HS-27A (cell line): Measurements from ENCODE around the gene SAXO1.

ENCODE experiments used
- DNase-seq: peaks from one replicate; pipeline ENCODE4 v3.0.0-alpha.2; 2012; ENCODE audit warnings: low read depth, missing footprints

The SAXO1 gene

DNA sequence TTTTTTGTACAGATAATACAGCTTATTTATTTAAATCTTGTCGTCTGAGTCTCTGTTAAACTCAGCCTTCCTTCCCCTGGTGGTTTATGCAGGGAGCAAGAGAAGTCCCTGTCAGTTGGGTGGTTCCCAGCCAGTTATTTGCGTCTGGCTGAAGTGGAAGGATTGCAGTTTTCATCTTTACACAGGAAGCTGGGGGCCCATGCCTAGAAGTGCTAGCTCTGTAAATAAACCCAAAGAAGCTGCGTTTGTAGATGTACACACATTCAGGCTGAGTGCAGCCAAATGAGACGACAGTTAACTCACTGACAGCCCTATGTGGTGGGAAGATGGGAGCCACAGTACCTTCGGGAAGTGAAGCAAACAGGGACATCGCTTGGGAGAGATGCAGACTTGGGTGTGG, 122.1 kb downstream of the SAXO1 start:
- DNase-seq, result no peak

DNA sequence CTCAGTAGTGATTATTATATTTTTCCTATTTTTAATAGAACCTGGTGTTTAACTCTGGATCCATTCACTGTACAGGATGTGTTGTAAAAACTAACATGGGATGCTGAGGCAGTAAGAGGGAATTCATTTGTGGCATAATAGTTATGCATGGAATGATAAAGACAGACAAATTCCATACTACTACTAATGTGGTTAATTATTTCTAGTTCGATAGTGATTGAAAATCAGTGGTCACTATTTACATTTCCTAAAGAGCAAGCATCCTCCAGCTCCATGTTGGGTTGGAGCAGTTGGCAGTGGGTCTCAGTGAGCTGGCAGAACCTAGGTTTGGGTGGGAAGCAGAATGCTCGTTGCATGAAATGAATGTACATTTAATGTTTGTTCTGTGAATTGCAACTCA, 122.6 kb downstream of the SAXO1 start:
- no peak for DNase-seq

DNA sequence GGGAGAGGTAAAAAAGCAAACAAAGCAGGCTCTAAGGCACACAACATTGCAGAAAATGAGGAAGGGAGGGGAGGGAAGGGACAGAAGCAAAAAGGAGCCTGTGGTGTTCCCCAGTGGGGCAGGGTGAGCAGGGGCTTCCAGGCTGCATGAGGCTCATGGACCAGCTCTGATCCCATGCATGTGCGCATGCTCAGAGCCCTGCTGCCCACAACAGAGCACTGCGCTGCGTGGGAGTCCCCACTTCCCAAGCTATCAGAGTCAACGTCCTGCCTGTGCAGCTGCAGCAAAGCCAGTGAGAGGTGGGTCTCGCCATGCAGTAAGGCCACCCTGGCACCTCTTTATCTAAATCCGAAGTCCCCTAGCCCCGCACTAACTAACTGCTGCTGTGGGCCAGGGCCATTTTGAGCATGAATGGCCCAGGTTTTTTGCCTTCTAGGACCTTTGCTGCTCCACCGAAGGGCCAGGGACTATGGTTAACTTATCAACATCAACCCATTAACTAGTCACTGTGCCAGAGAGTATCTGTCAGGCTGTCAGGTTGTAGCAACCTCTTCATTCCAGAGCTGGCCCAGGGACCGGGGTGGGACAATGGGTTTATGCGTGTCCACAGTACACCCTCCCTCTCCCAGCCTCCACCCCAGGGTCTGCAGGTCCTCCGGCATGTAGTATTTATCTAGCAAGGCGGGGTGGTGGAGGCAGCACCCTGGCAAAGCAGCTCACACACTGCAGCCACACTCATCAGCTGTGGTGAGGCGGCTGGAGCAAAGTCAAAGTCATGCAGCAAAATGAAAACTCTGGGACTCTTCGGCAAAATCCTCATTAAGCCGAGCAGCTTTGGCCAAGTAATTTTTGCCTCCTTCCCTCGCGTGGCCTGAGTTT, 123.6 kb downstream of the SAXO1 start:
- DNase-seq, result no peak

DNA sequence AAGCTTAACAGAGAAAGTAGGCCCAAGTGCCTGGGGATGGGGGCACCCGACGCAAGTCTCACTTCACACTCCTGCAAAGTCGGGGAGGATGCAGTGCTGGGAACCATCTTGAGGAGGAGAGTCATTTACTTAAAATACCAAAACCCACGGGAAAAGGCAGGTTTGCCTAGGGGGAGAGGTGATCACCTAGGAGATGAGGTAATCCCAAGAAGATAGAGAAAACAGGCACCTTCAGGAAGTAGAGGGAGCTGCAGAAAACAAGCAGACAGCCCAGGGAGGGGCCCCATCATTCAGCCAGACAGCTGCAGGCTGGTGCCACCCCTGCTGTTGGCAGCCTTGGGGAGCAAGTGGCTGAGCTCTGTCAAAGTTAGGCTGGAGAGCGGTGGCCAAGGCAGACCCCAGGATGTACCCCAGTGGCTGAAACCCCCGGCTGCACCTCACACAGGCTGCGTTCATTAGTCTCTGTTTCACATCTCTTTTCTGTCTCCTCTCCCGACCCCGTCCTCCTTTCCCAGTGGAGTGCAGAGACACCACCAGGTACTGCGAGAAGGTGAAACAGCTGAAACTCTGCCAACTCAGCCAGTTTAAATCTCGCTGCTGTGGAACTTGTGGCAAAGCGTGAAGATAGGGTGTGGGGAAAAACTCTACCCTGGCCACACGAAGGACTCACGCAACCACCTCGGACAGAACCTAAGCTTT, 124.9 kb downstream of the SAXO1 start:
- no peak for DNase-seq

DNA sequence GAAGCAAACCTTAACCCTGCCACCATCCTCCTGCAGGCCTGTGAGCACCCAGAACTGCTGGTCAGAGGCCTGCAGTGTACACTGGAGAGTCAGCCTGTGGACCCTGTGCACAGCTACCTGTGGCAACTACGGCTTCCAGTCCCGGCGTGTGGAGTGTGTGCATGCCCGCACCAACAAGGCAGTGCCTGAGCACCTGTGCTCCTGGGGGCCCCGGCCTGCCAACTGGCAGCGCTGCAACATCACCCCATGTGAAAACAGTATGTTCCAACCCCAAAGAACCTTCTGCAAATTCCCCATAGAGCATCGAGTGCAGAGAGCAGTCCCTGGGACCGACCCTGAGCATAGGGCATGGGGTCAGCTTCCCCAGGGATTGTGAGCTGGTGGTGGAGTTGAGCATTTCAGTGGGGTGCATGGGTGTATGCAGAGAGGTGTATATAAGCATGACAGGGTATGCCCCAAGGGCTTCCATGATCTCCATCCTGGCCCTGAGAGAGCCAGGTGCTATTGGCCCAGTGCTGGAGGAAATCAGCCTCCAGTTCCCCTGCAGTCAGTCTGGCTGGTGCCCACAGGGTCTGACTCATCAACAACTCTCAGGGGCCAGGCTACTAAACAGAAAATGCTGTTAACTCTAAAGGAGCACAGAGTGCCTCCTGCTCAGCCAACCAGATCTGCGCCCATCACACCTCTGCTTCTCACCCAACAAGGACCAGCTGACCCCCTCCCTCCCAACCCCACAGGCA, 126.2 kb downstream of the SAXO1 start:
- DNase-seq, result peak; percentile 14

DNA sequence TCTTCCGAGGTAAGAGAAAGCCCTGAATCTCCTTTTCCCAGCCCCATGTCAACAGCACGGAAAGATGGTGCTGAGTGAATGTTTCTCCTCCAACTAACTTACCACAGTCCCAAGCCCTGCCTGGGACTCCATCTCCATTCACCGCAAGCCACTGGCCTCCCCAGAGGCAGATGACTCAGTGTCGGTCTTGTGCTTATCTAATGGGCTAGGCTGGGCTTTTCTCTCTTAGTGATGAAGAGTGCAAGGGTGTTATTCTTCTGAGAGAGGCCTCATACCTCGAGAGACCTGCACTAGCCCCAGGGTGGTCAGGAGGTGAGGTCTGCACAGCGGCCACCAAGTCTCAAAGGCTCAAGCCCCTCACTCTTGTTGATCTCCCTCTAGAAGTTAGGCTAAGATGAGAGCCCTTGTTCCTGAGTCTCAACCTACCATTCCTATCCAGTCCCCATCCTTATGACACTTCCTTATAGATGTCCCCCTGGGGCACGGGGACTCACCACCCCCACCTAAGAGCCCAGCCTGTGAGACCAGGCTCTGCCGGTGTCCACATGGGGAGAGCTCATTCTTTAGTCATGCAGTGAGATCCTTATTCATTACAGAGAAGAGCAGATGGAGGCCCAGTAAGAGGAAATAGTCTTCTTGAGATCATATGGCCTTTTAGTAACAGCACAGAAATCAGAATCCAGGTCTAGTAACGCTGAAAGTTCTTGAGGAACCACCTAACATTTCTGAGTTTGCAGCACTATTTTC, 127.0 kb downstream of the SAXO1 start:
- DNase-seq, result peak; percentile 70

DNA sequence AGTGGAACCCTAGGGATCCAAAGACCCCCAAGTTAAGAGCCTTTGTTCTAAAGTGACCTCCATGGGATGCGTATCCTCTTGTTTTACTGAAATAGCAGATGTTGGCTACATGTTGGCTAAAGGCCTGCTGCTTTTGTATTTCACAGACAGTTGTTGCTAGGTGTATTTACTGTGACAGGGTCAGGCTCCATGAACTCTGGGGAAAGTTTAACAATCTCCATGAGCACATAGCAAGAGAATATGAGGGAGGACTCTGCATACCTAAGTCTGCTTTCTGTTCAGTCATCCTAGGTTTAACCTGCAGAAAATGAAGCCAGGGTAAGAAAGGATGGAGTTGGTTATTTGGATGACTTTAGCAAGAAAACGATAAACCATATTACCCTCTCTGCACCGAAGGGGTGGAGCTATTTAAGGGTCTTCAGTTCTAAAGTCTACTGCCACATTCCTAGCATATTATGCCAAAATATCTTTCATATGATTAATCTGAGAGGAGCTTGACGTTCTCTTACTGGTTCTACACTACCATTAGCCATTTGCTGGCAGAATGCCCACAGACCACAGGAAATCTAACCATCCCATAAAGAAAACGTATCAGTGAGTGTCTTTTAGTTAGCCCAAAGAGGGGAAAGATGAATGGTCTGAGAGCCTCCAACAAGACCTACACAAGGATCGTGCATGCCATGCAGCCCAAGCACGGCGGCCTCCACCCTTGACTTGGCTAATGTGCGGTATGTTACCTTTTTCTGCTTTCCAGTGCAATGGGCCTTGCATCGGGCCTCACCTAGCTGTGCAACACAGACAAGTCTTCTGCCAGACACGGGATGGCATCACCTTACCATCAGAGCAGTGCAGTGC, 127.8 kb downstream of the SAXO1 start:
- DNase-seq, result peak; percentile 86

DNA sequence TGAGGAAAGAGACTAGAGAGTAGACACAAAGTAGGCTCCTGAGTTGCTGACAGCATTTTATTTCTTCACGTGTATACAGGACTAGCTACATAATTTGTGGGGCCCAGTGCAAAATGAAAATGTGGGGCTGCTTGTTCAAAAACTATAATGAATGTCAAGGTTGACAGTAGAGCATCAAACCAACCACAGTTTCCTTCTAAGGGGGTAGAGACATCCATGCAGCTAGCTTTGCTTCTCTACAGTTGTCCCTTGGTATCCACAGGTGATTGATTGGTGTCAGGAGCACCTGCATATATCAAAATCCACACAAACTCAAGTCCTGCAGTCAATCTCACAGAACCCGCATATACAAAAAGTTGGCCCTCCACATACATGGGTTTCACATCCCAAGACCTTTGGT, 129.6 kb downstream of the SAXO1 start:
- no peak for DNase-seq

DNA sequence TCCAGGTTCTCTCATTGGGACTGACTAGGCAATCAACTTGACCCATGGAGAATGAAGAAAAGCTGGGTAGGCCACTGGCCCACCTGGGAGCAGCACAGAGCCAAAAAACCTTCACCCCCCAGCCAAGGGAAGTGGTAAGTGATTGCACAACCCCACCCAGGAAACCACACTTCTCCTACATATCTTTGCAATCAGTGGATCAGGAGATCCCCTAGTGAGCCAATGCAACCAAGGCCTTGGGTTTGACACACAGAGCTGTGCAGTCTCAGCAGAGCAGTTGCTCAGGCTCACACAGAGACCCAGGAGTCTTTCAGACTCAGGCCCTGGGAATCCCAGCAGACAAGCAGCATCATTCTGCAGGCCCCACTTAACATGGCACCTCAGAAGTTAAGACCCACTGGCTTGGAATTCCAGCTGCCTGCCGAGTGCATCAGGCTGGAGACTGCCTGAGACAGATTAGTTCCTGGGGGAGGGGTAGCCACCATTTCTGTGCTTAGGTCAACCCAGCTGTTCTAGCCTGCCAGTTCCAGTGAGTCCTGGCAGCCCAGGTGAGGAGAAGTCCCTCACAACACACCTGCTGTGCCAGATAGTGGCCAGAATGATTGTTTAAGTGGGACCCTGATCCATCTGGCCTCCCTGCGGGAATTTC, 136.4 kb downstream of the SAXO1 start:
- DNase-seq, result no peak

DNA sequence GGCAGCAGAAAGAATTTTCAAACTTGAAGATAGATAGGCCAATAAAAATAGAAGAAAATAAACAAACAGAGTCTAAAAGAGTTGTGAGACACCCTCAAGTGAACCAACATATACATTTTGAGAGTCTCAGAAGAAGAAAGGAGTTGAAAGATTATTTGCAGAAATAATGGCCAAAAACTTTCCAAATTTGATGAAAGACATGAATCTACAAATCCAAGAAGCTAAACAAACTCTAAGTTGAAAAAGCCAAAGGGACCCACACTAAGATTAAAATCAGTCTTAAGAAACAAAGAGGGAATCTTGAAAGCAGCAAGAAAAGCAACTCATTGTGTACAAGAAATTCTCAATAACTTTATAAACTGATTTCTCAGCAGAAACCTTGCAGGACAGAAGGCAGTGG, 137.0 kb downstream of the SAXO1 start:
- DNase-seq, result no peak

DNA sequence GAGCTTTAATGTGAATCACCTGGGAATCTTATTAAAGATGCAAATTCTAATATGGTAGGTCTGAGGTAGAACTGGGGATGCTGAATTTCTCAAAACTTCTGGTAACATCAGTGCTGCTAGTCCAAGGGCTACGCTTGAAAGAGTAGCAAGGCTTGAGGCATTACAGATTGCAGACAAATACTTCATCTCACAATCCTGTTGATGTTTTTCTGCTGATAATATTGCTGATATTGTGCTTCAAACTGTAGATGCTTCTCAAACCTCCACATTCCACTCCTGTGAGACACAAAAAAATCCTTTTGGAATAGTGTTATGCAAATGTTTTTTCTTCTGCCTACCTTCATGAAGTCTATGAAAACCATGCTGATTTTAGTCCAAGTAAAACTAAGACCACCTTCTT, 139.5 kb downstream of the SAXO1 start:
- DNase-seq, result no peak

DNA sequence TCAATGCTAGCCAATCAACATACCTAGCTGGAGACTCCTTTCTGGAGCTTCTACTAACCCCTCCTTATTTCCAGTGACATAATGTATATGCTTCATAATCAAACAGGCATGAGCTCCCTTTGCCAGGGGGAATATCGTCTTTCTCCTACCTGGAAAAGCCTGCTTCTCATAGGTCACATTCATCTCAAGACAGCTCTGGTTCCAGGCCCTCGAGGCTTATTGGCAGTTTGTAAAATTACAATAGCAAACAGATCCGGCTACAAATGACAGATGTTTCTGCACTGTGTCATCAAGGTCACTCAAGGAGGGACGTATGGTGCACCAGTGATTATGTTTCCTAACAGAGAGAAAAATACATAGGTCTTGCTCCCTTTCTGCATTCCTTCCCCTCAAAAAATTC, 140.0 kb downstream of the SAXO1 start:
- no peak for DNase-seq

DNA sequence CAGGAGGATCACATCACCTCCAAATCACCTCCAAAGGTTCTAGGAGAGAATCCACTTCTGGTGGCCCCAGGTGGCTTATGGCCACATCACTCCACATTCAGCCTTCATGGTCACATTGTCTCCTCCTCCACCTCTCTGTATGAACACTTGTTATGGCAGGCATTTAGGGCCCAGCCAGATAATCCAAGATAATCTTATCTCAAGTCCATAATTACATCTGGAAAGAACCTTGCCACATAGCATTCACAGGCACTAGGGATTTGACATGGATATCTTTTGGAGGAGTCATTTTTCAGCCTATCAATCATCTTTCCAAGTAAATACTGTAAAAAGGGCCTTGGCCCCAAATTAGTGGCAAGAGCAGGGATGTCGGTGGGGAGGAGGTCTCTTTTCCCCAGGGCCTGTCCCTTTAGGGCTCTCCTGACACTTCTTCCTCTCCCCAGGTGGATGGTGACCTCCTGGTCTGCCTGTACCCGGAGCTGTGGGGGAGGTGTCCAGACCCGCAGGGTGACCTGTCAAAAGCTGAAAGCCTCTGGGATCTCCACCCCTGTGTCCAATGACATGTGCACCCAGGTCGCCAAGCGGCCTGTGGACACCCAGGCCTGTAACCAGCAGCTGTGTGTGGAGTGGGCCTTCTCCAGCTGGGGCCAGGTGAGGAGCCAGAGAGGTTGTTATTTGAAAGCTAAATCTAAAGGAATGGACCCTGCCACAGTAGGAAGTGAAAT, 140.9 kb downstream of the SAXO1 start:
- DNase-seq, result no peak

DNA sequence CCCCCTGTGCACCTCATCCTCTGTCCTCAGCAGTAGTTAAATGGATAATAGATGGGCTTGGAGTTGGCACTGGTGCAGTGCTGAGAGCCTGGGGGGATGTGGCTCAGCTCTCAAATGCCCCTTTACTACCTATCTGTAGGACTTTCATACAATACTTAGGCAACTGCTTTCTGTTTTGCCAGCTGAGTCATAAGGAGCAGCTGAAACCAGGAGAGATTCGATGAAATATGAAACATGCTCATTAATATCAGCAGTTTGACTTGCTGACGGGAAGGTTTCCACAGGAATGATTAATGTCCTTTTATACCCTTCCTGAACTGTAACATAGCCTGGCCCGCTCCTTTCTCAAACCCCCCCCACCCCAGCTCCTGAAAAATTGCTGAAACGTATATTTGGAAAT, 142.6 kb downstream of the SAXO1 start:
- DNase-seq, result no peak

DNA sequence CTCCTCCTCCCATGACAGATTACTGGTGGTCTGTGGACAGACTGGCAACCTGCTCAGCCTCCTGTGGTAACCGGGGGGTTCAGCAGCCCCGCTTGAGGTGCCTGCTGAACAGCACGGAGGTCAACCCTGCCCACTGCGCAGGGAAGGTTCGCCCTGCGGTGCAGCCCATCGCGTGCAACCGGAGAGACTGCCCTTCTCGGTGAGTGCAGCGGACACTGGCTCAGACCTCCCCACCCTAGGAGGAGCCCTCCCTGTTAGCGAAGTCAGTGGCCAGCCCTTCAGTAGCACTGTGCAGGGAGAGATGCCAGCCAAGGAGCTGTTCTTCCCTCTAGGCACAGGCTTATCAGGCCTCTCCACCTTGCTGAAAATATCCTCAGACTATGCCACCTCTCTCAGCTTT, 143.5 kb downstream of the SAXO1 start:
- DNase-seq, result no peak

DNA sequence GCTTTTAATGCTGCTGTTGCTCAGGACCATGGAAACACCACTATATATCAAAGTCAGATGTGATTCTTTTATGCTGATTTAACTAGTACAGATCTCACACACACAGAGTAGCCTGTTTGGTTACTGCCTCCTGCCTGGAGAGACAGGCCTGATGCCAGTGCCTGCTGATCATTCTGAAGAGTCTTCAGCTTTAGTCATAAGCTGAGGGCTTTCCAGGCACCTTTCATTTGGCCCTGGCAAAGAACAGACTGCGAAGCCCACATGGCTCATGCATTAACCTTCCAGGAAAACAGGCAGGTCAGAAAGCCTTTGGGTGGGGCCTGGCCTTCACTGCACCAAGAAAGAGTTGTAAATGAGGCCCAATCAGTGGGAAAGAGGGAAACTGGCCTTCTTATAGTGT, 144.7 kb downstream of the SAXO1 start:
- no peak for DNase-seq

DNA sequence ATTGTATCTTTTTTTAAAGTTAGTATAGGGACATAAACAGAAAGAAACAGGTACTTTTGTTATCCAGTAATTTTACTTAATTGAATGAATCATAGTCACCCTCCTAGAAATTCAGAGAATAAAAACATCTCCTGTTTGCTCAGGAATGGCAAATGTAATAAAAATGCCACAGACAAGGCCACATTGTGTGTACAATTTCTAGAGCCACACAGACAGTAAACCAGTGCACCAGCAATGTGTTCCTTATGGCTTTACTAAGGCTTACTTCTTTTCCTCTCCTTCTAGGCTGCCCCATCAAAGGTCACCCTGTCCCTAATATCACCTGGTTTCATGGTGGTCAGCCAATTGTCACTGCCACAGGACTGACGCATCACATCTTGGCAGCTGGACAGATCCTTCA, 145.5 kb downstream of the SAXO1 start:
- no peak for DNase-seq

DNA sequence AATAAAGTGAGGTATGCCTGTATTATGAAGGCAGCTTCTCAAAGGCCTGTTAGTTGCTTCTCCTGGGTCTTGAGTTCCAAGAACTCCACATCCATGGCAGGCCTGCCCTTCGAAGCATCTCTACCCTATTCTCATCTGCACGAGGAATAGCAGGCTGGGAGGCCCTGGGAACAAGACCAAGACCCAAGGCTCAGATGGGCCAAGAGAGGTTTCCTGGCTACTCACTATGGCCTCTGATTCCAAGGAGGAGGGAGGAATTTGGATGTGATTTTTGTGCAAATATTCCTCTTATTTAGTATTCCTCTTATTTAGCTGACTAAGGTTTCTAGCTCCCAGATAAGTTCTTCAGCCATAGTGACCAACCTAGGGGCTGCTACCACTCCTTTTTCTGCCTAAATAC, 151.3 kb downstream of the SAXO1 start:
- DNase-seq, result no peak

DNA sequence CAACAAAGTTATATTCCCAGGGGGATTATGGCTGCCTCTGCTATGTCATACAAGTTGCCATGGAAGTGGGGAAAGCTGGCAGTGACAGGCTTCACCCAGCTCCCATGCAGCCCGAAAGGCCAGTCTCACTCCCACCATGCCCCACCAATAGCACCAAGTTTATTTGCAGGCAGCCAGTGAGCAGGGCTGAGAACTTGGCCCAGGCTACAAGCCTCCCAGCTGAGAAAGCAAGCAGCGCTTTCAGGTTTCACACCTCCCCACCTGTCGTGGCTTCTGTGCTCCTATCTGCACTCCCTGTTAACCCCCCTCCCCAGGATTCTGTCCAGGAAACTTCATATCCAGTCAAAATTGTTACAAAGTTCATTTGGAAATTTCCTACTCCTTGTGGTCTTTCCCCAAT, 155.0 kb downstream of the SAXO1 start:
- DNase-seq, result no peak
